Measurements from ENCODE around the gene ADIPOR2.

The ADIPOR2 gene

GRCh38 chr12:1825382-1826102, 134.7 kb downstream of the ADIPOR2 start:
- DNase-seq (ENCODE audit: low read depth) = no peak
- no peak for TF ChIP-seq CTCF (conservative IDR thresholded peaks at IDR 0.05; ENCODE audit: low read depth, low read length)

GRCh38 chr12:1826401-1826800, 135.5 kb downstream of the ADIPOR2 start:
- no peak for DNase-seq (ENCODE audit: low read depth)
- TF ChIP-seq CTCF (conservative IDR thresholded peaks at IDR 0.05; ENCODE audit: low read depth, low read length) = no peak
- H3K4me3 ChIP-seq (ENCODE audit: low read length) = no peak overlapping the region

More at GRCh38 chr12:1825382-1826102, 134.7 kb downstream of the ADIPOR2 start:
- no peak overlapping the region for H3K4me3 ChIP-seq (ENCODE audit: low read length)

GRCh38 chr12:1826867-1827705, 136.2 kb downstream of the ADIPOR2 start:
- DNase-seq (ENCODE audit: low read depth) = no peak
- no peak overlapping the region for H3K4me3 ChIP-seq (ENCODE audit: low read length)
- no peak for TF ChIP-seq CTCF (conservative IDR thresholded peaks at IDR 0.05; ENCODE audit: low read depth, low read length)

- no peak overlapping the region for H3K4me3 ChIP-seq (ENCODE audit: low read length)
- TF ChIP-seq CTCF (conservative IDR thresholded peaks at IDR 0.05; ENCODE audit: low read depth, low read length) = no peak
- no peak for DNase-seq (ENCODE audit: low read depth)
Measured at GRCh38 chr12:1827826-1828805, 137.2 kb downstream of the ADIPOR2 start.

- no peak for DNase-seq (ENCODE audit: low read depth)
- no peak for TF ChIP-seq CTCF (conservative IDR thresholded peaks at IDR 0.05; ENCODE audit: low read depth, low read length)
Measured at GRCh38 chr12:1828856-1829255, 138.0 kb downstream of the ADIPOR2 start.

GRCh38 chr12:1829306-1829900, 138.5 kb downstream of the ADIPOR2 start:
- DNase-seq (ENCODE audit: low read depth) = no peak
- TF ChIP-seq CTCF (conservative IDR thresholded peaks at IDR 0.05; ENCODE audit: low read depth, low read length) = no peak
- no peak overlapping the region for H3K4me3 ChIP-seq (ENCODE audit: low read length)

More at GRCh38 chr12:1828856-1829255, 138.0 kb downstream of the ADIPOR2 start:
- H3K4me3 ChIP-seq (ENCODE audit: low read length) = no peak overlapping the region
